Measurements from ENCODE around the gene DENND2C.
"Not testable (repeated sequence)": the region's sequence is repeated elsewhere in the genome, so short reads cannot be mapped to it uniquely, and the experiment has no call there.

The DENND2C gene

GRCh38 chr1:114574365-114574764 is 95.5 kb downstream of the DENND2C start:
- TF ChIP-seq, protein P1, sequence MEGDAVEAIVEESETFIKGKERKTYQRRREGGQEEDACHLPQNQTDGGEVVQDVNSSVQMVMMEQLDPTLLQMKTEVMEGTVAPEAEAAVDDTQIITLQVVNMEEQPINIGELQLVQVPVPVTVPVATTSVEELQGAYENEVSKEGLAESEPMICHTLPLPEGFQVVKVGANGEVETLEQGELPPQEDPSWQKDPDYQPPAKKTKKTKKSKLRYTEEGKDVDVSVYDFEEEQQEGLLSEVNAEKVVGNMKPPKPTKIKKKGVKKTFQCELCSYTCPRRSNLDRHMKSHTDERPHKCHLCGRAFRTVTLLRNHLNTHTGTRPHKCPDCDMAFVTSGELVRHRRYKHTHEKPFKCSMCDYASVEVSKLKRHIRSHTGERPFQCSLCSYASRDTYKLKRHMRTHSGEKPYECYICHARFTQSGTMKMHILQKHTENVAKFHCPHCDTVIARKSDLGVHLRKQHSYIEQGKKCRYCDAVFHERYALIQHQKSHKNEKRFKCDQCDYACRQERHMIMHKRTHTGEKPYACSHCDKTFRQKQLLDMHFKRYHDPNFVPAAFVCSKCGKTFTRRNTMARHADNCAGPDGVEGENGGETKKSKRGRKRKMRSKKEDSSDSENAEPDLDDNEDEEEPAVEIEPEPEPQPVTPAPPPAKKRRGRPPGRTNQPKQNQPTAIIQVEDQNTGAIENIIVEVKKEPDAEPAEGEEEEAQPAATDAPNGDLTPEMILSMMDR (IDR thresholded peaks at IDR 0.05): no peak
- Histone ChIP-seq H3K36me3 (ENCODE audit: control insufficient read depth, insufficient read depth, low read length) (no peaks in the 10 kb centered on the region), H3K27me3 (ENCODE audit: control insufficient read depth, insufficient read depth, low read length) (no peaks in the 10 kb centered on the region)

DNA sequence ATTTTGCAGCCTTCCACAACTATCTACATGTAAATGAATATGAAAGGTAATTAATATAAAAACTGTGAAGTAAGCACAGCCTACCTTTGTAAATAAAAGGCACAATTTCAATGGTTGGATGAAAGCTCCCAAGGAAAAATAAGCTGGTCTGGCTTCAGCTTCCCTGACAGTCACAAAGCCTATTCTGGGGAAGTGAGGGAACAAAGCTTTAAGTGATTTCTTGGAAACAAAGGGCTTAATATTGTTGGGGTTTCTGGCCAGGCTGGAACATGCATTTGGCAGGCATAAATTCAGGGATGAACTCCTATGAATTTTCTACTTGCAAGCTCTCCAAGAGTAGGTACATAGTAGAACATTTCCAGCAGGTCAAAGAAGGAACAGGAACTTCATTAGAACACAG is 105.7 kb downstream of the DENND2C start:
- H3K9me3 ChIP-seq (ENCODE audit: control insufficient read depth, low read length): no peaks in the 10 kb centered on the region
- H3K9ac ChIP-seq: no peak overlapping the region
- TF ChIP-seq, protein P1 (IDR thresholded peaks at IDR 0.05): no peak
- no peaks in the 10 kb centered on the region for H3K27me3 ChIP-seq (ENCODE audit: control insufficient read depth, insufficient read depth, low read length)
- H3K4me3 ChIP-seq (ENCODE audit: low read depth, low read length): no peak overlapping the region
- H3K4me1 ChIP-seq: no peaks in the 10 kb centered on the region
- no peak overlapping the region for H3K4me2 ChIP-seq (ENCODE audit: low read length)
- no peaks in the 10 kb centered on the region for H3K36me3 ChIP-seq (ENCODE audit: control insufficient read depth, insufficient read depth, low read length)
- H2AFZ ChIP-seq: no peak overlapping the region
- H3K27ac ChIP-seq: no peak overlapping the region
- H3K79me2 ChIP-seq: no peaks in the 10 kb centered on the region

More at GRCh38 chr1:114574365-114574764, 95.5 kb downstream of the DENND2C start:
- no peak overlapping the region for H3K27ac ChIP-seq
- no peaks in the 10 kb centered on the region for H3K79me2 ChIP-seq
- no peaks in the 10 kb centered on the region for H3K4me1 ChIP-seq
- H3K4me3 ChIP-seq (ENCODE audit: low read depth, low read length): no peak overlapping the region
- H2AFZ ChIP-seq: no peak overlapping the region
- no peak overlapping the region for H3K9ac ChIP-seq
- no peaks in the 10 kb centered on the region for H3K9me3 ChIP-seq (ENCODE audit: control insufficient read depth, low read length)
- H3K4me2 ChIP-seq (ENCODE audit: low read length): no peak overlapping the region

DNA sequence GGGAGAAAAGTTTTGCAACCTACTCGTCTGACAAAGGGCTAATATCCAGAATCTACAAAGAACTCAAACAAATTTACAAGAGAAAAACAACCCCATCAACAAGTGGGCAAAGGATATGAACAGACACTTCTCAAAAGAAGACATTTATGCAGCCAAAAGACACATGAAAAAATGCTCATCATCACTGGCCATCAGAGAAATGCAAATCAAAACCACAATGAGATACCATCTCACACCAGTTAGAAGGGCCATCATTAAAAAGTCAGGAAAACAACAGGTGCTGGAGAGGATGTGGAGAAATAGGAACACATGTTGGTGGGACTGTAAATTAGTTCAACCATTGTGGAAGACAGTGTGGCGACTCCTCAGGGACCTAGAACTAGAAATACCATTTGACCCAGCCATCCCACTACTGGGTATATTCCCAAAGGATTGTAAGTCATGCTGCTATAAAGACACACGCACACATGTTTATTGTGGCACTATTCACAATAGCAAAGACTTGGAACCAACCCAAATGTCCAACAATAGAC is 106.8 kb downstream of the DENND2C start:
- not testable (repeated sequence) for H3K27ac ChIP-seq, H3K9ac ChIP-seq

GRCh38 chr1:114561333-114561732 is 108.5 kb downstream of the DENND2C start:
- H3K9me3 ChIP-seq (ENCODE audit: control insufficient read depth, low read length): no peaks in the 10 kb centered on the region
- H3K27me3 ChIP-seq (ENCODE audit: control insufficient read depth, insufficient read depth, low read length): no peaks in the 10 kb centered on the region
- no peak overlapping the region for H3K4me3 ChIP-seq (ENCODE audit: low read depth, low read length)
- H3K4me1 ChIP-seq: no peaks in the 10 kb centered on the region
- TF ChIP-seq, protein P1 (IDR thresholded peaks at IDR 0.05): no peak
- no peak overlapping the region for H2AFZ ChIP-seq
- H3K27ac ChIP-seq: no peak overlapping the region
- H3K36me3 ChIP-seq (ENCODE audit: control insufficient read depth, insufficient read depth, low read length): no peaks in the 10 kb centered on the region
- H3K4me2 ChIP-seq (ENCODE audit: low read length): no peak overlapping the region
- no peaks in the 10 kb centered on the region for H3K79me2 ChIP-seq
- no peak overlapping the region for H3K9ac ChIP-seq

More for the DNA sequence above, 106.8 kb downstream of the DENND2C start:
- not testable (repeated sequence) for H3K4me3 ChIP-seq (ENCODE audit: low read depth, low read length); H3K36me3 ChIP-seq (ENCODE audit: control insufficient read depth, insufficient read depth, low read length); H3K4me2 ChIP-seq (ENCODE audit: low read length); H2AFZ ChIP-seq; H3K27me3 ChIP-seq (ENCODE audit: control insufficient read depth, insufficient read depth, low read length); H3K9me3 ChIP-seq (ENCODE audit: control insufficient read depth, low read length); H3K79me2 ChIP-seq; H3K4me1 ChIP-seq

- H3K36me3 ChIP-seq (ENCODE audit: control insufficient read depth, insufficient read depth, low read length): no peaks in the 10 kb centered on the region
- H3K79me2 ChIP-seq: no peaks in the 10 kb centered on the region
- H3K4me3 ChIP-seq (ENCODE audit: low read depth, low read length): no peak overlapping the region
- no peak overlapping the region for H2AFZ ChIP-seq
- no peaks in the 10 kb centered on the region for H3K9me3 ChIP-seq (ENCODE audit: control insufficient read depth, low read length)
- H3K27me3 ChIP-seq (ENCODE audit: control insufficient read depth, insufficient read depth, low read length): no peaks in the 10 kb centered on the region
- no peak overlapping the region for H3K4me2 ChIP-seq (ENCODE audit: low read length)
- H3K27ac ChIP-seq: no peak overlapping the region
- no peaks in the 10 kb centered on the region for H3K4me1 ChIP-seq
- TF ChIP-seq, protein P1 (IDR thresholded peaks at IDR 0.05): no peak
- no peak overlapping the region for H3K9ac ChIP-seq
These were observed 110.5 kb downstream of the DENND2C start for GRCh38 chr1:114559356-114559755.
